Nephron progenitor cell (in vitro differentiated cells): ENCODE data around the gene UVRAG.

Experiments
- DNase-seq: peaks from one replicate; pipeline ENCODE4 v3.0.0; 2021
- H3K27ac Mint-ChIP-seq: 2 replicates; pipeline ENCODE4 v1.8.0; 2021; ENCODE audit warnings: mild to moderate bottlenecking, moderate library complexity, mixed read lengths
- H3K27me3 Mint-ChIP-seq: 2 replicates; pipeline ENCODE4 v1.8.0; 2021; ENCODE audit warnings: mild to moderate bottlenecking, low read depth, mixed read lengths; ENCODE audit not compliant: poor library complexity
- H3K36me3 Mint-ChIP-seq: 2 replicates; pipeline ENCODE4 v1.8.0; 2021; ENCODE audit warnings: low read depth, mixed read lengths
- H3K4me1 Mint-ChIP-seq: 2 replicates; pipeline ENCODE4 v1.8.0; 2021; ENCODE audit warnings: mixed read lengths
- H3K4me3 Mint-ChIP-seq: 2 replicates; pipeline ENCODE4 v1.8.0; 2021; ENCODE audit warnings: mild to moderate bottlenecking, moderate library complexity, mixed read lengths
- H3K9me3 Mint-ChIP-seq: 2 replicates; pipeline ENCODE4 v1.8.0; 2021; ENCODE audit warnings: mild to moderate bottlenecking, moderate library complexity, mixed read lengths
- TF ChIP-seq, protein P1 (sequence below): fragments of 200-600 bp; sonication (generic); IDR thresholded peaks from 2 replicates; pipeline ENCODE4 v1.5.0; 2021; ENCODE audit warnings: antibody characterized with exemption

Gene UVRAG

GRCh38 chr11:75781831-75782230, 33.2 kb upstream of the UVRAG start:
- Mint-ChIP-seq H3K36me3 (no peaks in the 10 kb centered on the region), H3K9me3 (no peaks in the 10 kb centered on the region), H3K27me3 (peaks cover 3% of the 10 kb centered on the region), H3K4me3 (no peak overlapping the region), H3K27ac (no peak overlapping the region), H3K4me1 (no peaks in the 10 kb centered on the region)
- TF ChIP-seq, protein P1, sequence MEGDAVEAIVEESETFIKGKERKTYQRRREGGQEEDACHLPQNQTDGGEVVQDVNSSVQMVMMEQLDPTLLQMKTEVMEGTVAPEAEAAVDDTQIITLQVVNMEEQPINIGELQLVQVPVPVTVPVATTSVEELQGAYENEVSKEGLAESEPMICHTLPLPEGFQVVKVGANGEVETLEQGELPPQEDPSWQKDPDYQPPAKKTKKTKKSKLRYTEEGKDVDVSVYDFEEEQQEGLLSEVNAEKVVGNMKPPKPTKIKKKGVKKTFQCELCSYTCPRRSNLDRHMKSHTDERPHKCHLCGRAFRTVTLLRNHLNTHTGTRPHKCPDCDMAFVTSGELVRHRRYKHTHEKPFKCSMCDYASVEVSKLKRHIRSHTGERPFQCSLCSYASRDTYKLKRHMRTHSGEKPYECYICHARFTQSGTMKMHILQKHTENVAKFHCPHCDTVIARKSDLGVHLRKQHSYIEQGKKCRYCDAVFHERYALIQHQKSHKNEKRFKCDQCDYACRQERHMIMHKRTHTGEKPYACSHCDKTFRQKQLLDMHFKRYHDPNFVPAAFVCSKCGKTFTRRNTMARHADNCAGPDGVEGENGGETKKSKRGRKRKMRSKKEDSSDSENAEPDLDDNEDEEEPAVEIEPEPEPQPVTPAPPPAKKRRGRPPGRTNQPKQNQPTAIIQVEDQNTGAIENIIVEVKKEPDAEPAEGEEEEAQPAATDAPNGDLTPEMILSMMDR = no peak
- no peak for DNase-seq

DNA sequence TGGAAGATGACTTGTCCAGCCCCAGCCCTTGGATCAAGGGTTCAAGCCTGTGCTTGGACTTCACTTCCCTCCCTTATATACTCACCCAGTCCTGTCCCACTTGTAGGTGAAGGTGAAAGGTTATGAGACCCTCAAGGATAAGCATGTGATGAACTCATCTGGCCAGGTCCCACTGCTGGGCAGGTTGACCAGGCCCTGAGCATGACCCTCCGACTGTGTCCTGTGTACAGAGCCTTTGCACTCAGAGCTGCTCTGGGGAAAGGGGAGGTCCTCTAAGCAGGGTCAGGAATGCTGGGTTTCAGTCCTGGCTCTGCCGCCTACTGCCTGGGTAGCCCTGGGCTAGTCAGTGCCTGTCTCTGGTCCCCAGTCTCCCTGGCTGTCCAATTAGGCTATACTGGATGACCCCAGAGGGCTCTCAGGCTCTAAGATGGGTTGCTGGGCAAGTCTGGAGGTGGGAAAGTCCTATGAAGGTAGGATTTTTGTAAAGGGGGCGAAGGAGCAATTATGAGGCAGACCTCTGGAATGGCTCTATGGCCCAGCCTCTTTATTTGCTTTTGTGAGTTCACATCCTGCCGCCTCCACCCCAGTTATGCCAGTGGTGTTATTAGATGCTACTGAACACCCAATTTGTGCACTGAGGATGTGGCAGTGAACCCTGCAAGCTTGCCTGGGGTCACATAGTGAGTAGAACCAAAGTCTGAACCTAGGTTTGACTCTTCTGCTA, 32.3 kb upstream of the UVRAG start:
- no peak overlapping the region for H3K4me3 Mint-ChIP-seq
- peaks cover 3% of the 10 kb centered on the region for H3K27me3 Mint-ChIP-seq
- no peaks in the 10 kb centered on the region for H3K36me3 Mint-ChIP-seq
- no peak overlapping the region for H3K27ac Mint-ChIP-seq
- no peaks in the 10 kb centered on the region for H3K9me3 Mint-ChIP-seq
- no peak for DNase-seq
- H3K4me1 Mint-ChIP-seq = no peaks in the 10 kb centered on the region
- TF ChIP-seq, protein P1 = no peak

DNA sequence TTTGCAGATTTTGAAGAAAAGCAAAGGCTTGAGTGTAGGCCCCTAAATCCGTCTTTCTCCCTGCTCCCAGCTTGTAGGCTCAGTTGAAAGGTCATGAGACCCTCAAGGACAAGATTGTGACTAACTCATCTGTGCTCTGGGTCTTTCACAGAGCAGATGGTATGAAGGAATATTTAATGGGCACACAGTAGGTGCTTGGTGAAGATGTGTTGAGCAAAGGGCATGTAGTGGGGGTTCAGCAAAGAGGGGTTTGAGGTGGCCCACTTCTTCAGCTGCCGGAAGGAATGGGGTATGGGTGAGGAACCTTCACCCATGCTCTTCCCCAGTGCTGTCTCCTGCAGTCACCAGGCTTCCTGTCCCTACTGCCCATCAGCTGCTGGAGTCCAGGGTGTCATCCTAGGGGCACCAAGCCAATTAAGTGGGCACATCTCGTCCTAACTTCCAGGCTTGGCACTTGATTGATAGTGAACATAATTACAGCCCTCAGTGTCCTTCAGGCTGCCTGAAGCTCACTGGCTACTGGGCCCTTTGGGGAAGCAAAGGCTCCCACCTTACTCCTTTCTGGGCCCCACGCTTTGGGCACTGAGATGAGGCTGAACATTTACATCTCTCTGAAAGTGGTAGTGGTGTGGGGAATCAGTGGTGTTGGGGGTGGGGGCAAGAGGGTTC, 31.5 kb upstream of the UVRAG start:
- Mint-ChIP-seq H3K4me1 (no peaks in the 10 kb centered on the region), H3K9me3 (no peaks in the 10 kb centered on the region), H3K27ac (no peak overlapping the region), H3K27me3 (peaks cover 8% of the 10 kb centered on the region), H3K36me3 (no peaks in the 10 kb centered on the region), H3K4me3 (no peak overlapping the region)
- TF ChIP-seq, protein P1 = no peak
- DNase-seq = no peak

DNA sequence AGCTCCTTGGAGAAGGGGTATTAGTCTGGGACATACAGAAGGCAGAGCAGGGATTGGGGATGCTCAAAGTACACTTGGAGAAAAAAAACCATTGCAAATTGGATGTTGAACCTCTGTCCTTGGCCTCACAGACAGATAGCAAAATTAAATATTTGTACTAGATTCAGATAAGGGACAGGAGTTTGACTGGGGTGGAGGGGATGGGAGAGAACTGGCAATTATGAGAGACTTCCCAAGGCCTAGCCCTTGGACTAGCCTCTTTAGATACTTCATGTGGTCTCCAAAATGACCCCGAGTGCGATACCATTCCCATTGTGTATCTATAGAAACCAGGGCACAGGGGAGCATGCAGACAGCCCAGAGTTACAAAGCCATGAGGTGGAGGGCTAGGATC, 30.9 kb upstream of the UVRAG start:
- Mint-ChIP-seq H3K4me1 (no peaks in the 10 kb centered on the region), H3K27me3 (peaks cover 13% of the 10 kb centered on the region), H3K9me3 (no peaks in the 10 kb centered on the region), H3K4me3 (no peak overlapping the region), H3K36me3 (no peaks in the 10 kb centered on the region), H3K27ac (no peak overlapping the region)
- DNase-seq = no peak
- TF ChIP-seq, protein P1 = no peak

GRCh38 chr11:75784506-75784905, 30.5 kb upstream of the UVRAG start:
- TF ChIP-seq, protein P1 = no peak
- Mint-ChIP-seq H3K27me3 (peaks cover 15% of the 10 kb centered on the region), H3K27ac (no peak overlapping the region), H3K9me3 (no peaks in the 10 kb centered on the region), H3K4me1 (no peaks in the 10 kb centered on the region), H3K36me3 (no peaks in the 10 kb centered on the region), H3K4me3 (no peak overlapping the region)
- no peak for DNase-seq

GRCh38 chr11:75785187-75785586, 29.8 kb upstream of the UVRAG start:
- Mint-ChIP-seq H3K9me3 (no peaks in the 10 kb centered on the region), H3K27ac (no peak overlapping the region), H3K4me1 (no peaks in the 10 kb centered on the region), H3K4me3 (no peak overlapping the region), H3K36me3 (no peaks in the 10 kb centered on the region), H3K27me3 (peaks cover 16% of the 10 kb centered on the region)
- no peak for DNase-seq
- TF ChIP-seq, protein P1 = no peak
